RWPE1 (cell line): ENCODE results near the gene NRG3.

Experiments
- CTCF ChIA-PET: fragments of 350-600 bp; sonication (Branson Sonifier 250); formaldehyde crosslinking; extraction: SDS; loops from one replicate; lab custom pipeline; 2021; lab: Yijun Ruan, JAX
- POLR2A ChIA-PET: fragments of 400-600 bp; formaldehyde crosslinking; extraction: SDS; loops from one replicate; lab custom pipeline; 2020; ENCODE audit warnings: antibody characterized with exemption; ENCODE audit not compliant: low non-redundant PET; lab: Yijun Ruan, JAX
- DNase-seq: peaks from one replicate; pipeline ENCODE4 v3.0.0; 2012; ENCODE audit warnings: low spot score
- H3K27ac ChIP-seq: fragments of 450-650 bp; 2 replicates; pipeline ENCODE4 v1.5.1; 2017
- TF ChIP-seq, protein P1 (sequence below): fragments of 450-650 bp; conservative IDR thresholded peaks from 2 replicates; pipeline ENCODE4 v1.5.1; 2017; ENCODE audit warnings: low read depth, mild to moderate bottlenecking

NRG3 gene

DNA sequence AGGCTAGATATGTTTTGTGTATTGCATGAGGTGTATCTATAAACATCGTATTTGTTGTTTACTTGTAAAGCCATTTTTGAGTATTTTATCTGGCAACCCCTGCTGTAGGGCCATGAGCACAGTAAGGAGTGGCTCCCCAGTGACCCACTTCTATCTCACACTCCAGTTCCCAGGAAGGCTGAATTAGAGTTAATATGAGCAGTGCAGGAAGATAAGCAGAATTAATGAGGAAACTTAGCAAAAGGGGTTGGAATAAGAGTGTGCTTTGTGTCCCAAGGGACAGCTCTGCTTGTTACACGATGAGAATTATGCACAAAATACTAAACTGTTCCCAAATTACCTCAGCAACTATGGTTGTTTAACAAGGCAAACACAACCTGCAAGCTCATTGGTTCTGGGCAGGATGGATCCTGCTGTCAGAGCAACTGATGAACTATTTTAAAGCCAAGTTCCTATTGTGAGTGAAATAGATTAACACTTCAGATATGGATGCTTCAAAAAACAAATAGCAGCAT lies 1005.8 kb downstream of the NRG3 start:
- POLR2A ChIA-PET = no interaction called here
- CTCF ChIA-PET = no interaction called here
- no peak overlapping the region for H3K27ac ChIP-seq
- TF ChIP-seq, protein P1, sequence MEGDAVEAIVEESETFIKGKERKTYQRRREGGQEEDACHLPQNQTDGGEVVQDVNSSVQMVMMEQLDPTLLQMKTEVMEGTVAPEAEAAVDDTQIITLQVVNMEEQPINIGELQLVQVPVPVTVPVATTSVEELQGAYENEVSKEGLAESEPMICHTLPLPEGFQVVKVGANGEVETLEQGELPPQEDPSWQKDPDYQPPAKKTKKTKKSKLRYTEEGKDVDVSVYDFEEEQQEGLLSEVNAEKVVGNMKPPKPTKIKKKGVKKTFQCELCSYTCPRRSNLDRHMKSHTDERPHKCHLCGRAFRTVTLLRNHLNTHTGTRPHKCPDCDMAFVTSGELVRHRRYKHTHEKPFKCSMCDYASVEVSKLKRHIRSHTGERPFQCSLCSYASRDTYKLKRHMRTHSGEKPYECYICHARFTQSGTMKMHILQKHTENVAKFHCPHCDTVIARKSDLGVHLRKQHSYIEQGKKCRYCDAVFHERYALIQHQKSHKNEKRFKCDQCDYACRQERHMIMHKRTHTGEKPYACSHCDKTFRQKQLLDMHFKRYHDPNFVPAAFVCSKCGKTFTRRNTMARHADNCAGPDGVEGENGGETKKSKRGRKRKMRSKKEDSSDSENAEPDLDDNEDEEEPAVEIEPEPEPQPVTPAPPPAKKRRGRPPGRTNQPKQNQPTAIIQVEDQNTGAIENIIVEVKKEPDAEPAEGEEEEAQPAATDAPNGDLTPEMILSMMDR = no peak
- DNase-seq = no peak

DNA sequence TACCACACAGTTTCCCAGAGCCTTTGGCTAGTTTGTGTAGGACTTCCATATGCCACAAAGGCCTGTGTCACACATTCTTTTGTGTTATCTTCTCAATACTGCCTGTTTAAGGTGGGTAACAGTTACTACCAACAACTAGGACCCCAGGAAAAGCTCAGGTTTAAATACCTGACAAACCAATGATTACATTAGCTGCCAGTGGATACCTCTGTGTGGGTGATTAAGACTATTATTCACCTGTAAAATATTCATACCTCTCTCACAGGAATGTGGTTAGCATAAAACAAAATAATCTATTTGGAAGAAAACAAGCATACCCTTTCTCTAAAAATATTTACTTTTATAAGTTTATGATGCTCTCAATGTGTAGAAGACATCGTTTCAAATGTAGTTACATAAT lies 1007.7 kb downstream of the NRG3 start:
- POLR2A ChIA-PET = no interaction called here
- no peak overlapping the region for H3K27ac ChIP-seq
- CTCF ChIA-PET = interaction anchor here (0.7 kb wide), 1 partner anchor 481 kb away, joined by 4 read pairs; no protein-coding TSS in a partner anchor
- DNase-seq = no peak
- TF ChIP-seq, protein P1 = no peak

DNA sequence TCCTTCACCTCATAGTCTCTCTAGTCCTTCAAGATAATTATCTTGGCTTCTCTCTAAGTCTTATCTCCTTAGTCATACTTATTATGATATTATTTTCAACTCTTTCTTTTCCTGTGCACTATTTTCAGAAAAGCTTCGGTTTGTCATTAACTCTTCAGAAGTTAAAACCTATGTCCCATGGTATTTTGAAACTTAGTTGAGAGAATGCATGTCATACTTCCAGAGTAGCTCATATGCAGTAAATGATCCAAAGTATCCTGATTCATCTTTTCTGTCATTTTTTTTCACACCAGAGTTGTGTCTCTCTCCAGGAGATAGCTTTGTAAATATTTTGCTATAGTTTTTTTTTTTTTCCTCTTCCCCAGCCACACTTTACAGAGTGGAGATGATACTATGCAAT lies 1008.6 kb downstream of the NRG3 start:
- TF ChIP-seq, protein P1 = no peak
- DNase-seq = no peak
- CTCF ChIA-PET = interaction anchor here (0.7 kb wide), 1 partner anchor 480 kb away, joined by 4 read pairs; no protein-coding TSS in a partner anchor
- H3K27ac ChIP-seq = no peak overlapping the region
- POLR2A ChIA-PET = no interaction called here

DNA sequence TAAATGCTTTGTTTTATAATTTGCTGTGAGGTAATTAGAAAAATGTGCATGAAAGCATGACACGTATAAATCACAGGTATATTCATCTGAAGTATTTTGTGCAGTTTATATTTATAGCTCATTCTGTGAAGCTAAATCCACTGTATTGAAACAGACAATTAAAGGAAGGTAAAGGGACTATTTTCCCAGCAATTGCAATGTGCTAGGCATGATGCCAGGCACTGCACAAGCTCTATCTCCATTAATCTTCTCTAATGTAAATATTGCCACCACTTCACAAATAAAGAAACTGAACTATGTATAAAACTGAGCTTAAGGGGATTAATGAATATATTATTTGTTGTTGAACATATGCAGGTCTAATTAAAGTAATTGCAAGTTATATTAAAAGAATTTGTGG lies 1012.5 kb downstream of the NRG3 start:
- no peak for DNase-seq
- ChIA-PET CTCF (no interaction called here), POLR2A (no interaction called here)
- no peak overlapping the region for H3K27ac ChIP-seq
- TF ChIP-seq, protein P1 = no peak

DNA sequence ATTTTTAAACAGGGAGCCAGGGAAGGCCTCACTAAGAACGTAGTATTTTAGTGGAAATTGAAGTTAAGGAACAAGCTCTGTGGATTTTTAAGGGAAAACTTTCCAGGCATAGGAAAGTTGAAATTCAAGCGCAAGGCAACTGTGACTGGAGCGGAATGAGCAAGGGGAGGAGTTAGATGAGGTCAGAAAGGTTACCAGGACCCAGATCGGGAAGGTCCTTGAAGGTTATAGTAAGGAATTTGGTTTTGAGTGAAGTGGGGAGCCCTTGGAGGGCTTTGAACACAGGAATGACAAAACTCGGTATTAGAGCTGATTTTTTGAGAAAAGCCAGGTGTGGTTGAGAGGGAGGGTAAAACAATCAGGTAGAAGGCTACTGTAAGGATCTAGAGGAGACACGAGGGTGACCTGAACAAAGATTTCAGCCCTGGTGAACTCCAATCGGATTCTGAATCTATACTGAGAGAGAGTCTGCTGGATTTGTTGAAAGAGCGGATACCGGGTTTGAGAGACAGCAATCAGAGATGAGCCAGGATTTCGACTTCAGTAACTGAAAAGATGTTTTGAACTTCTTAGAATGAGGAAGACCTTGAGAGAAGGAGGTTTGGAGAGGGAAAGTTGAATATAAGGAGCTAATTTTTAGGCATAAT lies 1013.9 kb downstream of the NRG3 start:
- ChIA-PET CTCF (no interaction called here), POLR2A (no interaction called here)
- TF ChIP-seq, protein P1 = no peak
- no peak for DNase-seq
- H3K27ac ChIP-seq = no peak overlapping the region

DNA sequence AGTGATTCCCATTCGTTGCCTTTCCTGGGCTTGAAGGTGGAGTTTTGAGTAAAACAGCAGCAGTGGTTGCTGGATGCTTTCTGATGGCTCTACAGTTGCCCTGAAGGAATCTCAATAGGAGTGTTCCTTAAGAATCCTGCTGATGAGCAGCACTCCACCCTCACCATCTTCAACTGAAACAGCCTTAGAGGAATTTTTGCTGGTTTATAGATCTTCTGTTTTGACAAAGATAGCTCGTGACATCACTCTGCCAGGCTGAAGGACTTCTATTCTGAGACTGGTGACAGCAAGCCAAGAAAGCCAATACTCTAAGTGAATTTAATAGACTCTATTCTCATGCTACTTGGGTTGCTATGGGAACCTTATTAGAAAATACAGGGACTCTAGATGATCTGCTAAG lies 1014.7 kb downstream of the NRG3 start:
- CTCF ChIA-PET = no interaction called here
- TF ChIP-seq, protein P1 = no peak
- POLR2A ChIA-PET = no interaction called here
- no peak overlapping the region for H3K27ac ChIP-seq
- no peak for DNase-seq
